Right lobe of liver (tissue), 6 donors: ENCODE results near the gene TRIOBP. TPM values are rescaled to one million over a fixed set of nuclear protein-coding genes. Genes with fewer than 3 reads are reported as not detected.
A peak's percentile ranks its signal among the peaks of the same experiment; 100 is the strongest.

ENCODE experiments used
- ATAC-seq, 4 donors: fragments of 200-7000 bp; cut with Tn5 transposase; one replicate each; pipeline ENCODE4 v1.9.1; 2020; ENCODE audit warnings: mild to moderate bottlenecking in 4 of 4, moderate library complexity in 4 of 4
- DNase-seq, 3 donors: peaks; one replicate each; pipeline ENCODE4 v3.0.0-alpha.2; 2020
- H3K27ac ChIP-seq, 3 donors: fragments of 200-600 bp; one replicate each; pipeline ENCODE4 v1.8.0; 2022
- H3K27me3 ChIP-seq, 2 donors: fragments of 200-600 bp; one replicate each; pipeline ENCODE4 v1.8.0; 2022
- H3K36me3 ChIP-seq, 4 donors: fragments of 200-600 bp; sonication (generic) in 1 of 4; one replicate each; pipeline versions ENCODE4 v1.5.1 to v1.8.0; 2017 to 2022; ENCODE audit warnings: control low read depth in 1 of 4
- H3K4me1 ChIP-seq, 4 donors: fragments of 200-600 bp; sonication (generic) in 1 of 4; one replicate each; pipeline versions ENCODE4 v1.5.1 to v1.8.0; 2017 to 2022; ENCODE audit warnings: control low read depth in 1 of 4
- H3K4me3 ChIP-seq, 3 donors: fragments of 200-600 bp; one replicate each; pipeline ENCODE4 v1.8.0; 2022
- H3K9me3 ChIP-seq, 4 donors: fragments of 200-600 bp; sonication (generic) in 1 of 4; one replicate each; pipeline versions ENCODE4 v1.5.1 to v1.8.0; 2017 to 2022; ENCODE audit warnings: control low read depth in 1 of 4
- CTCF ChIP-seq, 4 donors: fragments of 200-600 bp in 3 of 4; fragments of 450-650 bp in 1 of 4; IDR thresholded peaks; one replicate each; pipeline versions ENCODE4 v1.5.1 to v1.8.0; 2016 to 2022; ENCODE audit warnings: antibody characterized with exemption in 4 of 4, mild to moderate bottlenecking in 2 of 4
- POLR2A ChIP-seq: fragments of 450-650 bp; IDR thresholded peaks from one replicate; pipeline ENCODE4 v1.6.1; 2017; ENCODE audit warnings: antibody characterized with exemption, mild to moderate bottlenecking
- WGBS: methylation state at CpG from one replicate; pipeline ENCODE4 v1.1.6; 2018; ENCODE audit warnings: low coverage, low lambda C conversion rate; ENCODE audit not compliant: insufficient coverage; ENCODE audit errors: missing lambda C conversion rate; 5-methylcytosine and 5-hydroxymethylcytosine counted together
- intact Hi-C, 2 donors: fragments of 100-400 bp; cut with DNase I; formaldehyde crosslinking; loops; one replicate each; pipeline versions ENCODE4 v1.11.2 to v1.14.1; 2022
- total RNA-seq, 6 experiments: library from RNA; depleted of rRNA in 2 of 6; stranded (reverse); fragments of >200 nt in 2 of 6; fragmentation: NEBNext Ultra II Directional in 3 of 6; extraction: Animal tissue kit (Norgen Biotek cat#: 25700) in 3 of 6; gene quantifications; one replicate each; pipeline versions ENCODE4 v1.1.0 to v1.2.4, GENCODE V29; 2016 to 2023
- donor health status: DM: no; HTN: yes; CAD: no.
- donor health status: DM: no; HTN: no; CAD: no.
- donor health status: DM: no; HTN: no; CAD: no.
- donor health status: DM: no; HTN: yes; CAD: no.
- donor health status: DM: no; HTN: yes; CAD: no.

TRIOBP gene
- total RNA-seq, 6 experiments from 2014 or later, result 11.7 to 22.8 (median 20.7) TPM

DNA sequence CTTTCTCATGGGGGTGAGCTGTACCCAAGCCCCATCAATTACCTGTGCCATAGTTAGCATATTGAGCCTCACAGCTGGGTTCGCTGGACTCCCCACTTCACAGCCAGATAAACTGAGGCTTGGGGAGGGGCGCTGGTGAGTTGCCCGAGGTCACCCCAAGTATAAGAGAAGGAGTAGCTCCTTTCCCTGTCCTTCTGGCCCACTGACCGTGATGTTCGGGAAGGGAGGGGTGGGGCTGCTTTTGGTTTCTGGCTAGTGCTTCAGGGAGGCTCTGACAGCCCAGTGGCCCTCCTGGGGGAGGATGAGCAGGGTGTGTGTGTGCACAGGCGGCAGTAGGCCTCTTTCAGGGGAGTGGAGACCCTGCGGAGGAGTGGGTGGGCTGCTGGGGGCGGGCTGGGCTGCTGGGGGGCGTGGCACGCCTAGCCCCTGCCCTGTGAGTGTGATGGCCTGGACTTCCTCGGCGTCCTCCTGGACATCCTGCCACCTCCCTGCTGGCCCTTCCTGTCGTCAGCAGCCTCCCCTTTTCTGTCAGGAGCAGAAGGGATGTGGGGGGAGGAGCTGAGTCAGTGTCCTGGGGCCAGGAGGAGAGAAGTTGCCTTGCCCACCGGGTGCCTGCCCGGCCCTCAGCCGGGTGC is 50.3 kb downstream of the TRIOBP start:
- Histone ChIP-seq H3K27ac (peak overlapping the region; percentile 78 to 98 (median 90)), H3K36me3 (no peaks in the 10 kb centered on the region), H3K9me3 (no peaks in the 10 kb centered on the region), H3K27me3 (no peaks in the 10 kb centered on the region), H3K4me1 (peaks cover 0 to 22% (median 7%) of the 10 kb centered on the region in 4 donors), H3K4me3 (peak overlapping the region; percentile 86 to 93 (median 89))
- TF ChIP-seq POLR2A, result no peak
- TF ChIP-seq CTCF (IDR thresholded peaks at IDR 0.05), result no peak
- ATAC-seq (peak; percentile 13 to 38 (median 27)), DNase-seq (peak in 1 of 3 donors; percentile 65)
- WGBS, result 6% methylated on average over 3 of the region's 16 CpGs
- intact Hi-C loops, result no loop called here

DNA sequence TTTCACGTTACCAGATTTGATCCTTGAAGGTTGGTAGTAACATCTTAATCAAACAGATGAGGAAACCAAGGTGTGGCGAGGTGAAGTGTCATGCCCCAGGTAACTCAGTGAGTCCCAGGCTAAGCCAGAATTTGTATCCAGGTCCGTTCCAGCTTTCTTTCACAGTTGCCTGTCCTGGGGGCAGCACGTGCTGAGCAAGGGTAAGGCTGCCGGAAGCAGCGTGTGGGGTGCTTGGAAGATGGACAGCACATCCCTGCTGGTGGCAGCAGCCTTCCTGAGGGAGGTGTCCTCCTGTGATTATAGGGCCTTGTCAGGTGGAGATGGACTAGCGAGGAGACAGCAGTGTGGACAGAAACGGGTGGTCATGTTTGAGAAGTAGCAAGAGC is 50.9 kb downstream of the TRIOBP start:
- TF ChIP-seq POLR2A (no peak), CTCF (IDR thresholded peaks at IDR 0.05) (no peak)
- Histone ChIP-seq H3K4me1 (peaks cover 0 to 27% (median 9%) of the 10 kb centered on the region in 4 donors), H3K27ac (peak overlapping the region; percentile 11 to 40 (median 31)), H3K27me3 (no peaks in the 10 kb centered on the region), H3K36me3 (no peaks in the 10 kb centered on the region), H3K9me3 (no peaks in the 10 kb centered on the region), H3K4me3 (peak overlapping the region in 1 of 3 donors; percentile 93)
- intact Hi-C loops, result no loop called here
- no peak for ATAC-seq
- DNase-seq, result no peak
- 44% methylated on average over 4 of the region's 8 CpGs for WGBS

DNA sequence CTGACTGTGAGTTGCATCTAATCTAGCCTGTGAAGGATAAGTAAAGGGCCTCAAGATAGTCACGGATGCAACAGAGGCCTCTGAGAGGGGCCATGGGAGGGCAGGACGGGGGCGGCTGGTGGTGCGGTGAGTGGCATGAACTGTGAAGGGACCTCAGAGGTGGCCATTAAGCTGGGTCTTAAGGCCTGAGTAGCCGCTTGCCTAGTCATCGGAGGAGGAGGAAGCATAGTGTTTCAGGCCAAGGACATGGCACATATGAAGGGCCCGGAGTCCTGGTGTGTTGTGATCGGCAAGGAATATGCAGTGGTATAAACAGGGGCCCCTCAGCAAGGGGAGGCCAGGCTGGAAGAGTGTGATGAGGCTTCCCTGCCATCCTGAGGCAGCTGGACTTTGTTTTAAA is 51.8 kb downstream of the TRIOBP start:
- no peaks in the 10 kb centered on the region for H3K9me3 ChIP-seq
- 36% methylated on average over 3 of the region's 8 CpGs for WGBS
- ATAC-seq (no peak), DNase-seq (no peak)
- H3K27me3 ChIP-seq, result no peaks in the 10 kb centered on the region
- no peak for TF ChIP-seq CTCF (IDR thresholded peaks at IDR 0.05)
- TF ChIP-seq POLR2A, result no peak
- no peaks in the 10 kb centered on the region for H3K36me3 ChIP-seq
- no peak overlapping the region for H3K4me3 ChIP-seq
- intact Hi-C loops, result no loop called here
- H3K4me1 ChIP-seq, result peaks cover 0 to 36% (median 12%) of the 10 kb centered on the region in 4 donors
- no peak overlapping the region for H3K27ac ChIP-seq

- Histone ChIP-seq H3K9me3 (no peaks in the 10 kb centered on the region), H3K27ac (no peak overlapping the region), H3K4me1 (peaks cover 0 to 37% (median 12%) of the 10 kb centered on the region in 4 donors), H3K4me3 (no peak overlapping the region), H3K36me3 (no peaks in the 10 kb centered on the region), H3K27me3 (no peaks in the 10 kb centered on the region)
- TF ChIP-seq CTCF (IDR thresholded peaks at IDR 0.05), result no peak
- TF ChIP-seq POLR2A, result no peak
- intact Hi-C loops, result no loop called here
- 71% methylated on average over 10 of the region's 12 CpGs for WGBS
- DNase-seq (no peak), ATAC-seq (no peak)
Observed at GRCh38 chr22:37749226-37749625, 52.4 kb downstream of the TRIOBP start.
